SK-N-SH treated with all-trans-retinoic acid at 6 μM for 48 hours (cell line): ENCODE results near the gene TMEM161A.

Experiments
- ATAC-seq: fragments of 200-7000 bp; cut with Tn5 transposase; 3 replicates; pipeline ENCODE4 v1.9.1; 2020; ENCODE audit warnings: mild to moderate bottlenecking, moderate library complexity
- ARNTL ChIP-seq: fragments of 450-650 bp; formaldehyde crosslinking; IDR thresholded peaks from 2 replicates; pipeline ENCODE4 v1.5.0; 2020; ENCODE audit warnings: low read depth, mild to moderate bottlenecking, moderate library complexity, borderline replicate concordance
- BACH2 ChIP-seq: fragments of 250-450 bp; sonication (Bioruptor Pico); IDR thresholded peaks from 2 replicates; pipeline ENCODE4 v1.9.0; 2021; ENCODE audit warnings: mild to moderate bottlenecking, borderline replicate concordance
- ESRRG ChIP-seq: fragments of 250-450 bp; sonication (Bioruptor Pico); IDR thresholded peaks from 2 replicates; pipeline ENCODE4 v1.6.1; 2021; ENCODE audit warnings: mild to moderate bottlenecking
- GLIS3 ChIP-seq: fragments of 250-450 bp; sonication (Bioruptor Pico); IDR thresholded peaks from 2 replicates; pipeline ENCODE4 v1.5.0; 2020; ENCODE audit warnings: mild to moderate bottlenecking, moderate library complexity
- ISL1 ChIP-seq: fragments of 250-450 bp; sonication (Bioruptor Pico); IDR thresholded peaks from 2 replicates; pipeline ENCODE4 v2.1.2; 2022; ENCODE audit warnings: mild to moderate bottlenecking, moderate library complexity
- PPARA ChIP-seq: fragments of 250-450 bp; sonication (Bioruptor Pico); IDR thresholded peaks from 2 replicates; pipeline ENCODE4 v1.5.0; 2020; ENCODE audit warnings: mild to moderate bottlenecking, borderline replicate concordance
- RARB ChIP-seq: fragments of 250-450 bp; sonication (Bioruptor Pico); IDR thresholded peaks from 2 replicates; pipeline ENCODE4 v1.8.0; 2021; ENCODE audit warnings: mild to moderate bottlenecking, moderate library complexity
- SNAI2 ChIP-seq: fragments of 250-450 bp; sonication (Bioruptor Pico); IDR thresholded peaks from 2 replicates; pipeline ENCODE4 v1.5.0; 2020; ENCODE audit warnings: mild to moderate bottlenecking, moderate library complexity
- TCF4 ChIP-seq: fragments of 250-450 bp; sonication (Bioruptor Pico); IDR thresholded peaks from 2 replicates; pipeline ENCODE4 v1.8.0; 2021; ENCODE audit warnings: mild to moderate bottlenecking, moderate library complexity, borderline replicate concordance
- TOX ChIP-seq: fragments of 250-450 bp; sonication (Bioruptor Pico); IDR thresholded peaks from 2 replicates; pipeline ENCODE4 v1.8.0; 2021; ENCODE audit warnings: mild to moderate bottlenecking, moderate library complexity, borderline replicate concordance
- ZFP3 ChIP-seq: fragments of 250-450 bp; sonication (Bioruptor Pico); IDR thresholded peaks from 2 replicates; pipeline ENCODE4 v1.5.0; 2020; ENCODE audit warnings: mild to moderate bottlenecking, moderate library complexity
- ZFP30 ChIP-seq: fragments of 450-650 bp; formaldehyde crosslinking; IDR thresholded peaks from 2 replicates; pipeline ENCODE4 v1.5.0; 2022; ENCODE audit warnings: mild to moderate bottlenecking, moderate library complexity
- ZNF565 ChIP-seq: fragments of 450-650 bp; formaldehyde crosslinking; conservative IDR thresholded peaks from 2 replicates; pipeline ENCODE4 v1.5.0; 2020; ENCODE audit warnings: low read depth, mild to moderate bottlenecking, moderate library complexity
- ZNF70 ChIP-seq: fragments of 450-650 bp; formaldehyde crosslinking; IDR thresholded peaks from 2 replicates; pipeline ENCODE4 v1.5.0; 2020; ENCODE audit warnings: mild to moderate bottlenecking, moderate library complexity
- TF ChIP-seq, protein P1 (sequence below): fragments of 250-450 bp; sonication (Bioruptor Pico); IDR thresholded peaks from 2 replicates; pipeline ENCODE4 v1.8.0; 2021; ENCODE audit warnings: low read depth, mild to moderate bottlenecking, moderate library complexity, borderline replicate concordance
- TF ChIP-seq, protein P2 (sequence below): fragments of 250-450 bp; sonication (Bioruptor Pico); IDR thresholded peaks from 2 replicates; pipeline ENCODE4 v1.8.0; 2020; ENCODE audit warnings: mild to moderate bottlenecking, moderate library complexity, borderline replicate concordance
- TF ChIP-seq, protein P3 (sequence below): fragments of 250-450 bp; sonication (Bioruptor Pico); IDR thresholded peaks from 2 replicates; pipeline ENCODE4 v1.5.0; 2020; ENCODE audit warnings: mild to moderate bottlenecking, moderate library complexity
- TF ChIP-seq, protein P4 (sequence below): fragments of 250-450 bp; sonication (Bioruptor Pico); IDR thresholded peaks from 2 replicates; pipeline ENCODE4 v1.5.1; 2021; ENCODE audit warnings: mild to moderate bottlenecking, moderate library complexity

The TMEM161A gene

DNA sequence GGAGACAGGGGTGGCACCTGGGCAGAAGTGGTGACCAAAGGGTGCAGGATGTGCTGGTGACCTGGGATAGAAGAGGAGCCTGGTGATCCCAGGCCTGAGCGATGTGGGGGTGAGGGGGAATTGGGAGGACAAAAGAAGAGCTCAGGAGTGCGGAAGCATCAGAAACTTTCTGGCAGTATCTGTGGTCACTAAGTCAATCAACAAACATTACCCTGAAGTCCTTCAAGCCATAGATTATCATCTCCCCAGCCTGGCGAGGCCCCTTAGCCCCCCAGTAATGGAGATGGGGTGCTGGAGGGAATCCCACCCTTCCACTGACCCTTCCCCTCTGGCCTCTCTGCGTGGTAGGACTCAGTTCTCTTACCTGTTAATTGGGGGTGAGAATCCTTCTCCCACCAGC is 21.3 kb upstream of the TMEM161A start:
- TF ChIP-seq, protein P1, sequence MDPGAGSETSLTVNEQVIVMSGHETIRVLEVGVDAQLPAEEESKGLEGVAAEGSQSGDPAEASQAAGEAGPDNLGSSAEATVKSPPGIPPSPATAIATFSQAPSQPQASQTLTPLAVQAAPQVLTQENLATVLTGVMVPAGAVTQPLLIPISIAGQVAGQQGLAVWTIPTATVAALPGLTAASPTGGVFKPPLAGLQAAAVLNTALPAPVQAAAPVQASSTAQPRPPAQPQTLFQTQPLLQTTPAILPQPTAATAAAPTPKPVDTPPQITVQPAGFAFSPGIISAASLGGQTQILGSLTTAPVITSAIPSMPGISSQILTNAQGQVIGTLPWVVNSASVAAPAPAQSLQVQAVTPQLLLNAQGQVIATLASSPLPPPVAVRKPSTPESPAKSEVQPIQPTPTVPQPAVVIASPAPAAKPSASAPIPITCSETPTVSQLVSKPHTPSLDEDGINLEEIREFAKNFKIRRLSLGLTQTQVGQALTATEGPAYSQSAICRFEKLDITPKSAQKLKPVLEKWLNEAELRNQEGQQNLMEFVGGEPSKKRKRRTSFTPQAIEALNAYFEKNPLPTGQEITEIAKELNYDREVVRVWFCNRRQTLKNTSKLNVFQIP (CRISPR knock-in tag) = no peak
- TF ChIP-seq, protein P2, sequence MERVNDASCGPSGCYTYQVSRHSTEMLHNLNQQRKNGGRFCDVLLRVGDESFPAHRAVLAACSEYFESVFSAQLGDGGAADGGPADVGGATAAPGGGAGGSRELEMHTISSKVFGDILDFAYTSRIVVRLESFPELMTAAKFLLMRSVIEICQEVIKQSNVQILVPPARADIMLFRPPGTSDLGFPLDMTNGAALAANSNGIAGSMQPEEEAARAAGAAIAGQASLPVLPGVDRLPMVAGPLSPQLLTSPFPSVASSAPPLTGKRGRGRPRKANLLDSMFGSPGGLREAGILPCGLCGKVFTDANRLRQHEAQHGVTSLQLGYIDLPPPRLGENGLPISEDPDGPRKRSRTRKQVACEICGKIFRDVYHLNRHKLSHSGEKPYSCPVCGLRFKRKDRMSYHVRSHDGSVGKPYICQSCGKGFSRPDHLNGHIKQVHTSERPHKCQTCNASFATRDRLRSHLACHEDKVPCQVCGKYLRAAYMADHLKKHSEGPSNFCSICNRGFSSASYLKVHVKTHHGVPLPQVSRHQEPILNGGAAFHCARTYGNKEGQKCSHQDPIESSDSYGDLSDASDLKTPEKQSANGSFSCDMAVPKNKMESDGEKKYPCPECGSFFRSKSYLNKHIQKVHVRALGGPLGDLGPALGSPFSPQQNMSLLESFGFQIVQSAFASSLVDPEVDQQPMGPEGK = no peak
- TF ChIP-seq ZFP30 (no peak), RARB (CRISPR knock-in tag) (no peak), SNAI2 (CRISPR knock-in tag) (no peak), ZNF70 (CRISPR knock-in tag) (no peak), PPARA (CRISPR knock-in tag) (no peak)
- TF ChIP-seq, protein P3, sequence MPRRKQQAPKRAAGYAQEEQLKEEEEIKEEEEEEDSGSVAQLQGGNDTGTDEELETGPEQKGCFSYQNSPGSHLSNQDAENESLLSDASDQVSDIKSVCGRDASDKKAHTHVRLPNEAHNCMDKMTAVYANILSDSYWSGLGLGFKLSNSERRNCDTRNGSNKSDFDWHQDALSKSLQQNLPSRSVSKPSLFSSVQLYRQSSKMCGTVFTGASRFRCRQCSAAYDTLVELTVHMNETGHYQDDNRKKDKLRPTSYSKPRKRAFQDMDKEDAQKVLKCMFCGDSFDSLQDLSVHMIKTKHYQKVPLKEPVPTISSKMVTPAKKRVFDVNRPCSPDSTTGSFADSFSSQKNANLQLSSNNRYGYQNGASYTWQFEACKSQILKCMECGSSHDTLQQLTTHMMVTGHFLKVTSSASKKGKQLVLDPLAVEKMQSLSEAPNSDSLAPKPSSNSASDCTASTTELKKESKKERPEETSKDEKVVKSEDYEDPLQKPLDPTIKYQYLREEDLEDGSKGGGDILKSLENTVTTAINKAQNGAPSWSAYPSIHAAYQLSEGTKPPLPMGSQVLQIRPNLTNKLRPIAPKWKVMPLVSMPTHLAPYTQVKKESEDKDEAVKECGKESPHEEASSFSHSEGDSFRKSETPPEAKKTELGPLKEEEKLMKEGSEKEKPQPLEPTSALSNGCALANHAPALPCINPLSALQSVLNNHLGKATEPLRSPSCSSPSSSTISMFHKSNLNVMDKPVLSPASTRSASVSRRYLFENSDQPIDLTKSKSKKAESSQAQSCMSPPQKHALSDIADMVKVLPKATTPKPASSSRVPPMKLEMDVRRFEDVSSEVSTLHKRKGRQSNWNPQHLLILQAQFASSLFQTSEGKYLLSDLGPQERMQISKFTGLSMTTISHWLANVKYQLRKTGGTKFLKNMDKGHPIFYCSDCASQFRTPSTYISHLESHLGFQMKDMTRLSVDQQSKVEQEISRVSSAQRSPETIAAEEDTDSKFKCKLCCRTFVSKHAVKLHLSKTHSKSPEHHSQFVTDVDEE (CRISPR knock-in tag) = no peak
- ATAC-seq = no peak

DNA sequence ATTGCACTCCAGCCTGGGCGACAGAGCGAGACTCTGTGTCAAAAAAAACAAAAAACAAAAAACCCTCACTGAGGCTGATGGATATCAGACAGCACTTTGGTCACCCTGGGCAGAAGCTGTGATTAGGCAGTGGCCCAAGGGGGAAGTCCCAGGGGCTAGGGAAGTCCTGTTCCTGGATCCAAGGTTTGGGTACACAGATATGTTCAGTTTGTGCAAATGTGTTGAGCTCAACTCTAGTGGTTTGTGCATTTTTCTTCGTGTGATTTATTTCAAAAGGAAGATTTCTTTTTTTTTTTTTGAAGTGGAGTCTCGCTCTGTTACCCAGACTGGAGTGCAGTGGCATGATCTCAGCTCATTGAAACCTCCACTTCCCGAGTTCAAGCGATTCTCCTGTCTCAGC is 19.5 kb upstream of the TMEM161A start:
- TF ChIP-seq, protein P4, sequence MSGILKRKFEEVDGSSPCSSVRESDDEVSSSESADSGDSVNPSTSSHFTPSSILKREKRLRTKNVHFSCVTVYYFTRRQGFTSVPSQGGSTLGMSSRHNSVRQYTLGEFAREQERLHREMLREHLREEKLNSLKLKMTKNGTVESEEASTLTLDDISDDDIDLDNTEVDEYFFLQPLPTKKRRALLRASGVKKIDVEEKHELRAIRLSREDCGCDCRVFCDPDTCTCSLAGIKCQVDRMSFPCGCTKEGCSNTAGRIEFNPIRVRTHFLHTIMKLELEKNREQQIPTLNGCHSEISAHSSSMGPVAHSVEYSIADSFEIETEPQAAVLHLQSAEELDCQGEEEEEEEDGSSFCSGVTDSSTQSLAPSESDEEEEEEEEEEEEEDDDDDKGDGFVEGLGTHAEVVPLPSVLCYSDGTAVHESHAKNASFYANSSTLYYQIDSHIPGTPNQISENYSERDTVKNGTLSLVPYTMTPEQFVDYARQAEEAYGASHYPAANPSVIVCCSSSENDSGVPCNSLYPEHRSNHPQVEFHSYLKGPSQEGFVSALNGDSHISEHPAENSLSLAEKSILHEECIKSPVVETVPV (CRISPR knock-in tag) = no peak
- TF ChIP-seq, protein P1 (CRISPR knock-in tag) = no peak
- TF ChIP-seq SNAI2 (CRISPR knock-in tag) (no peak), BACH2 (no peak), ZFP3 (CRISPR knock-in tag) (no peak), ESRRG (CRISPR knock-in tag) (no peak), ZNF565 (no peak), TOX (no peak), TCF4 (CRISPR knock-in tag) (no peak), ISL1 (CRISPR knock-in tag) (no peak), ZFP30 (no peak), RARB (CRISPR knock-in tag) (no peak), GLIS3 (CRISPR knock-in tag) (no peak), PPARA (CRISPR knock-in tag) (no peak), ZNF70 (CRISPR knock-in tag) (no peak), ARNTL (no peak)
- TF ChIP-seq, protein P2 = no peak
- no peak for ATAC-seq

DNA sequence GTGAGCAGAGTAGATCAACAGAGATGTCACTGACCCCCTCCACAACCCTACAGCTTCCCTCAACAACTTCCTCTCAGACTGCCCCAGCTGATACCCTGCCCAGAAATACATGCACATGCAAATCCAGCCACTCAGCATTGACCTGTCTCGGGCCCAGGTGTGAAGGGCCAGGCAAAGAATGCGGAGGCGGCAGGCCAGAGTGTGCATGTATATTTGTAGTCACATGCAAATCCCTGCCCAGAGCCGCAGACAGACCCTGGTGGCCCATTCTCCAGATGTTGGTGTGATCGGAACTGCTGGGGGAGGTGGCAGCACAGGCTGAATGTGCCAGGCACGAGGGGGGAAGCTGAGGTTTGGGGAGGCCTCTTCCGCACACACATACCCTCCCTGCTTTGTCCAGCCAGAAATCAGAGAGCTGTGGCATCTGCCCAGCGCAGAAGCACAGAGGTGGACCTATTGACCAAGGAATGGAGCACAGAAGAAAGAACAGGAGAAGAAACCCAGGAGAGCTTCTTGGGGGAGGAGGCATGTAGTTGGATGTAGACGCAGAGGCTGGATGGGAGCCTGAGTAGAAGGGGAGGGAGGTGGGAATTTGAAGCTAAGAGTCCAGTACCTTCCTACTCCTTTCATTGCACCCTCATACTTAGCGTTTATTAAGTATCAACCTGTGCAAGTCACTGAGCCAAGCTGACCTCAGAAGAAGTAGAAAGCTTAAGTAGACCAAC is 17.4 kb upstream of the TMEM161A start:
- no peak for ATAC-seq
- TF ChIP-seq ZFP3 (CRISPR knock-in tag) (no peak), TOX (no peak), BACH2 (no peak), ESRRG (CRISPR knock-in tag) (no peak)
- TF ChIP-seq, protein P3 (CRISPR knock-in tag) = no peak
